SK-MEL-5 (cell line): ENCODE results near the gene FAM228A. TPM values are rescaled to one million over a fixed set of nuclear protein-coding genes. Genes with fewer than 3 reads are reported as not detected.
"Not testable (repeated sequence)": the region's sequence is repeated elsewhere in the genome, so short reads cannot be mapped to it uniquely, and the experiment has no call there.

Experiments used
- DNase-seq: peaks from one replicate; pipeline ENCODE4 v3.0.0-alpha.2; 2016; ENCODE audit warnings: low read depth, low spot score
- in situ Hi-C: cut with HindIII; loops from 2 replicates; pipeline ENCODE4 v1.10.0; 2016; ENCODE audit warnings: low sequenced_read_pairs, high pct_unique_total_duplicates, low pct_unique_long_range_greater_than_20kb
- total RNA-seq: library from RNA; depleted of rRNA; stranded (reverse); fragments of >200 nt; shearing (Covaris generic); gene quantifications from 2 replicates; pipeline ENCODE4 v1.2.3, GENCODE V29; 2014

FAM228A gene
- total RNA-seq, 1 experiment from 2014 or later: not detected

DNA sequence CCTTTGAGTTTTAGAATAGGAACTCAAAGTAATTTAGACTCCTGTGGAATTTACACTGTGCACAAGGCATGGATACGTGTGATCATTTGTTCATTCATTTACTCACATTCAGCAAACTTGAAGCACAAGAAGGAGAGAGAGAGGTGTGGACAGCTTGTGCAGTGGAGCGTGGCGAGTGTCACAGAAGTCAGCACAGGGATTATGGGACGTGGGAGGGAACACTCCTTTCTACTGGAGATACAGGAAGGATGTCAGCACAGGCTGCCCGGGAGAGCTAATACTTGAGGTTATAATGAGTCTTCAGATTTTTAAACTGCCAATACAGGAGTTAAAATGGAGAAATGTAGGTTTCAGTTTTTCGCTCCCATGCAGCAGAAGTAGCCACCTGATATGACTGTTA lies 7.0 kb downstream of the FAM228A start:
- no peak for DNase-seq
- in situ Hi-C loops: no loop called here

DNA sequence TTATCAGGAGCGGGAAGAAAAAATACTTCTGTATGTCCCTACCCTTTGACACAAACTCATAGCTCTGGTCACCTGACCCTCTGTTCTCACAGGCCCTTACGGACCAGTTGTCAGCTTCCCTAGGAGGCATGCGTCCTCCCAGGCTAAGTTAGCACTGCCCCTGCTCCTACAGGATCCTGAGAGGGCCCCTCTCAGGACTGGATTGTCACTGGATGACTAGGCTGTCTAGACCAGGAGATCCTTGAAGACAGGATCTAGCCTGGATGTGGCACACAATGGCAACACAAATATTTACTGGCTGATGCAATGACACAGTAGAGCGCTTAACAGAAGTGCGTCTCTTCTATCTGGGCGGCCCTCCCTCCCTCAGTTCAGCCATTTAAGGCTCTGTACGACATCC lies 7.7 kb downstream of the FAM228A start:
- in situ Hi-C loops: no loop called here
- DNase-seq: no peak

DNA sequence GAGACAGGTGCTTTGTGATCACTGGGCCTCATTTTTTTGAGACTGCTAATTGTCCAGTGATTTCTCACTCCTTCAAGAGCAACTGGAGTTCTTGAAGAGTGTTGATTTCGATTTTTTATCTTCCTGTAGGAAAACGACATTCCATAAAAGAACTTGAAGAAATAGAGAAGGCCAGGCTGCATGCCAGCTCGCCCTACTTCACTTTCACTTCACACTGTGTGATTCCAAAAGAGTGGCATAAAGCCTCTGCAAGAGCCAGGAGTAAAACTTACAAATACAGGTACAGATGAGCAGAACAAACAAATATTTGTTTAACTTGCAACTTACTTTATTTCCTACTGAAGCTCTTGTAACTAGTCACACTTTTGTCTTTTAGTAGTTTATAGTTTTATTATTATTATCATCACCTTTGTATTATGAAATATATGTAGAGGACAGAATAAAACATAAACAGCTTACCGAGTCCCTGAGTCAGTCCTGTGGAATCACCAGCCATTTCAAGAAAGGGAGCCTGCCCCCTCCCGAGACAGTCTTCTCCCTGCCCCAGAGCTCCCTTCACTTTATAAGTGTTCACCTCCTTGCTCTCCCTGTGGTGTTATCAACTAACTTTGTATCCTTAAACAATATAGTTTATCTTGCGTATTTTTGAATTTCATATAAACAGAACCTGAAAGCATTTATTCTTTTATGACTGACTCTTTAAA lies 8.7 kb downstream of the FAM228A start:
- in situ Hi-C loops: no loop called here
- no peak for DNase-seq

- in situ Hi-C loops: no loop called here
- DNase-seq: no peak
Observed at GRCh38 chr2:24189551-24189950, 14.7 kb downstream of the FAM228A start.

DNA sequence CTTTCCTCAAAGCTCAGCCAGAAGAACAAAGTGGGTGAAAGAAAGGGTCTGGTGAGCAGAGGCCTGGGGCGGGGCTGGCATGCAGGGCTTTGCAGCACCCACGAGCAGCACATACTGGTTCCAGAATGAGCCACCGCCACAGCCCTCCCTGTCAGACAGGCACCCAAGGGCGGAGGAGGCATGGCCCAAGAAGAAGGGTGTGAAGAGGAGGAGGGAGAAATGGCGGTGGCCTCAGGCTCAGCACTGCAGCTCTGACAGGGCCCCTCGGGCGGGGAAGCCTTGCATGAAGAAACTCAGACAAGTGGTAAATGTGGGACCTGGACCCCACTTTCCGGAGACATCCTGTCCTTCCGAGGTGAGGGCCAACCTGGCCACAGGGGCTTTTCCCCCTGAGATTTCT lies 15.7 kb downstream of the FAM228A start:
- DNase-seq: no peak
- in situ Hi-C loops: no loop called here

DNA sequence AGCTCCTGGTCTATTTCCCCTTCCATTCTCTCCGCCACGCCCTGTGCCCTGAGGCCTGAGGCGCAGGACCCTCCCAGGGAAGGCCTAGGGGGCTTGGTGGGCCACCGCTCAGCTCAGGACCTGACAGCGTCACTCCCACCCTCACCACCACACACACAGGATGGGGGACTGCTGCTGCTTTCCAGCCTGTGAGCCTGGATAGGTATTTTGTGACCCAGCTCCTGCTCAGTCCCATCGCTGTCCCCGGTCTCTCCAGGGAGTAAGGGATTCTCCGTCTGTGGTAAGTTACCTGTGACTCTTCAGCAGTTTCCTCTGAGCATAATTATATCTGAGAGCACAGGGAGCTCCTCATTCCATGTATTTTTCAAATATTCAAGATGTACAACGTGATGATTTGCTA lies 16.3 kb downstream of the FAM228A start:
- in situ Hi-C loops: no loop called here
- DNase-seq: no peak

DNA sequence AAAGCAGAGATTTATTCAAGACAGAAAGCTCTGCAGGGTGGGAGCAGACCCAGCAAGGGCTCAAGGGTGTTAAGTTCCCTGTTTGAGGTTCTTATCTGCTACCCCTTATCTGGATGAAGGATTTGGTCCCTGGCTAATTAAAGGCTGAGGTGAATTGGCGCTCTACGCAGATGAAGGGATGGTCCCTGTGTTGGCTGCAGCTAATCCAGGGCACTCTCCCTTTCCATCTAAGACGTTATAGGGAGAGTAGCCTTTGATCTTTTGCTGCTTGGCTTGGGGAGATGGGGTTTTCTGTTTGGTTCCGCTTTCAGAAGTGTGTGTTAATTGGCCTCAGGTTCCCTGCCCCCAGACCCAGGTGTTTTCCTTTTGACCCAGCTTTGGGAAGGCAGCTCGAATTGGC lies 17.0 kb downstream of the FAM228A start:
- DNase-seq: no peak
- in situ Hi-C loops: no loop called here

DNA sequence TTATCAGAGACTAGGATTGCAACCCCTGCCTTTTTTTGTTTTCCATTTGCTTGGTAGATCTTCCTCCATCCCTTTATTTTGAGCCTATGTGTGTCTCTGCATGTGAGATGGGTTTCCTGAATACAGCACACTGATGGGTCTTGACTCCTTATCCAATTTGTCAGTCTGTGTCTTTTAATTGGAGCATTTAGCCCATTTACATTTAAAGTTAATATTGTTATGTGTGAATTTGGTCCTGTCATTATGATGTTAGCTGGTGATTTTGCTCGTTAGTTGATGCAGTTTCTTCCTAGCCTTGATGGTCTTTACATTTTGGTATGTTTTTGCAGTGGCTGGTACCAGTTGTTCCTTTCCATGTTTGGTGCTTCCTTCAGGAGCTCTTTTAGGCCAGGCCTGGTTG lies 22.4 kb downstream of the FAM228A start:
- in situ Hi-C loops, DNase-seq: not testable (repeated sequence)

DNA sequence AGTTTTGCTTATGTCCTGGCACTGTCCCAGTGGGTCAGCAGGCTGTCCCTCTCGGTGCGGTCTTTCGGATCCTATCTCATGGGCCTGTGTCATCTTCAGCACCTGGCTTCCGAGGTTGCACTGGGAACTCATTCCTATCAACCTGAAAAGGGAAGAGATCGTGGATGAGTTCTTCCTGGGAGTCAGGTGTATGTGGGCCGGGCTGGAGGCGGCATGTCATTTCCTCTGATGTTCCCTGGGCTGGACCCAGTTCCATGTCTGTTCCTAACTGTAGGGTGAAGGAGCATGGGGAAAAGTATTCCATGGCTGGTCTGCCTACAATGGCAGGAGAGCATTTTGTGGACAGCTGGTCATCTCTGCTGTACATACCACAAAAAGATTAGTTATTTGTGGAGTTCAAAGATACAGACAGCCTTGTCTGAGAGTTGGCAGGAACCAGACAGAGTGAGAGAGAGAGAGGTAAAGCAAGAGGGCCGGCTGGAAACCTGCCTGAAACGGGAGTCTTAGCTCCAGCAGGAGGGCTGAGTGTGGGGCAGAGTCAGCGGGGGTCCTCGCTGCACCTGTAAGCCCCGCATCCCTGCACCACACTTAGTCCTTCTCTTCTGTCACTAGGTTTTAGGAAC lies 25.2 kb downstream of the FAM228A start:
- in situ Hi-C loops: no loop called here
- no peak for DNase-seq

DNA sequence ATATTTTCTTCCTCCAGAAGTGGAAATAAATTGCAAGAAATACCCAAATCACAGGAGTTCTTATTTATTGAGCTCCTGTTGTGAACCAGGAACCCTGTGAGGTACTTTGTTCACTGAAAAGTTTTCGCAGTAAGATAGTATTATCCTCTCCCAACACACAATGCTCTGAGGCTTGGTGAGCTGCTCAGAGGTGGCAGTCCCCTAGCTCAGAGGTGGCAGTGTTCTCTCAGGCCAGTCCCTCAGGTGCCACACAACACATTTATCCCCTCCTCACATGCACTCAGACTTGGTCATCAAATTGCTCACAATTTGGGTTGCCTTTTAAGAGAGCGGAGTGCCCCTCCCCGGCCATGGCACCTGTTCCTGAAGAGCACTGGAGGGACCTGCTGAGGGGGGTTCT lies 25.9 kb downstream of the FAM228A start:
- no peak for DNase-seq
- in situ Hi-C loops: no loop called here

DNA sequence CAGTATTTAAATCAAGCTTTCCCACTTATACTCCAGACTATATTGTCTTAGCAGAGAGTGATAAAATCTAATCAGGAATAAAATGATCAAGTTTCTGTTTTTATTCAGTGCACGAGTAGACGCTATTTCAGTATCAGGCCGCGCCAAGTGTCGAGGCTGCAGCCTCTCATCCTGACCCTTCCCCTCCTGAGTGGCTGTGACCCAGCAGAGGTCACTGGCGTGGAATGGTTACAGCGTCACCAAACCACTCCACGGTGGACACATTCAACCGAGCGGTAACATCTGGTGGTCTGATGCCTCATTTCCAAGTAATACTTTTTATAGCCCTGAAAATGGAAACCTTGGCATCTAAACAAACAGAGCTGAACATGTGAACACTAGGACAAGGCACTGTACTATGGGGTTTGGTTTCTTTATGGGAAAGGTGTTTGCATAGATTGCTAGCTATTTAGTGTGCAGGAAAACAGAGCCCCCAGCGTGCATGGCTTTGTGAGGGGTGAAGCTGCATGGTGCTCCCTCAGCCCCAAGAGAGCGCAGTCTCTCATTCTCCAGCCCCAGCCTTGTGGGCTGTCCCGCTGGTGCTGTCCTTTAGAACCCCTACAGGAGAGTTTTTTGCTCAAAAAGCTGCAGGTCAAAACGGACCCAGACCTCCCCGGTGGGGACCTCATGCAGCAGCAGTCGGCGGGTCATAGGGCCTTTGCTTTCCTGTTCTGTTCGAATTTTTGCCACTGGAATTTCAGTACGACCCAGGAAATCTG lies 28.4 kb downstream of the FAM228A start:
- no peak for DNase-seq
- in situ Hi-C loops: no loop called here

- in situ Hi-C loops: no loop called here
Observed at GRCh38 chr2:24203787-24204150, 28.9 kb downstream of the FAM228A start.

GRCh38 chr2:24204505-24204904 lies 29.7 kb downstream of the FAM228A start:
- DNase-seq: no peak
- in situ Hi-C loops: no loop called here

More at GRCh38 chr2:24203787-24204150, 28.9 kb downstream of the FAM228A start:
- DNase-seq: no peak

- in situ Hi-C loops: no loop called here
- DNase-seq: no peak
Observed at GRCh38 chr2:24205131-24205530, 30.3 kb downstream of the FAM228A start.

GRCh38 chr2:24206242-24206641 lies 31.4 kb downstream of the FAM228A start:
- in situ Hi-C loops: no loop called here

DNA sequence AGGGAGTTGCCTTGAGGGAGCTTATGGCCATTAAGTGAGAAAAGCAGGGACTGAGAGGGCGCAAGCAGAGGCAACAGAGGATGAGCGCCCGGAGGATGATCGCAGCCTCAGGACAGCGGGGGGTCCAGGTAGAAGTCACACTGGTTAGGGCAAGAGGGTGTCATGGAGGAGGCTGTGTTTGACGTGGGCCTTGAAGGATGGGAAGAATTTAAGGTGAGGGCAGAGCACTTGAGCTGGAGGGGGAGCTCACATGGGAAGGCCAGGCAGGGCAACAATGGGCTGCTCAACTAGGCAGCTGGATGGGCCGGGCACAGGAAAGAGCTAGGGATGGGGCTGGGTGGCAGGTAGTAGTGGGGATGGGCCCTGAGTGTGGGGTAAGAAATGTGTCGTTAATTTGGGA lies 31.9 kb downstream of the FAM228A start:
- in situ Hi-C loops: no loop called here
- DNase-seq: no peak

More at GRCh38 chr2:24206242-24206641, 31.4 kb downstream of the FAM228A start:
- no peak for DNase-seq

DNA sequence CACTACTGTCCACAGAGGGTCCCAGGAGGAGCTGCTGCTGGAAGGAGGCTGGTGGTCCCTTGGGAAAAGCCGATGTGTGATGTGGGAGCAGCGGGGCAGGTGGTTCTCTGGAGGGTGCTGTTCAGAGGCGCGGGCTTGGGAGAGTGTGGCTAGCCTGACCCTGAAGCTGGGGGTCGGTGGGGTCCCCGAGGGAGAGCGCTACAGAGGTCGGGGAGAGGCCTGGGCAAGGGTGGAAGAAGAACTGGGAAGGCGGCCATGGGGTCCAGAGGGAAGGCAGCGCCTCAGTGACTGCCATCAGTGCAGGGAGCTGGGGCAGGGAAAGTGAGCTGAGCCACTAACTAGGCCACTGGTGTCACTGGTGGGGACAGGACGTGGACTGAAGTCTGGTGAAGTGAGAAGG lies 32.5 kb downstream of the FAM228A start:
- in situ Hi-C loops: no loop called here

DNA sequence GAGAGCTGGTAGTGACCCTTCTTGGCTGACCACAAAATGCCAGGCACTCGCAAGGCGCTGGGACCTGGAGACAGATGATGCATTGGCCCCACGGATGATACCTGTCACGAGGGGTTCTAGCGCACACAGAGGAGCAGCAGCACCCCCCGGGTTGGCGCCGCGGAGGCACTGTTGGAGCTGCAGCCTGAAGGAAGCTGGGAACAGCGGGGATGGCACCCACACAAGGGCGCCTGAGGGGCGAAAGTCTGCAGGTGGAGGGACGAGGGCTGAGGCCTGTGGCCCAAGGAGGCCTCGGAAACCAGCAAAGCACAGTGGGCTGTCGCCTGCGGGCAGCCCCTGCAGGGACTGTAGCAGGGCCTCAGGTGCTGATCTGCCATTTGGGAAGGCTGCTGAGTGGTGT lies 33.6 kb downstream of the FAM228A start:
- DNase-seq: no peak
- in situ Hi-C loops: no loop called here

More for the DNA sequence above, 32.5 kb downstream of the FAM228A start:
- DNase-seq: no peak
